ENCODE data around the gene VGLL4.

VGLL4 gene

GRCh38 chr3:11610044-11610671, 33.6 kb downstream of the VGLL4 start:
- TF ChIP-seq CTCF (IDR thresholded peaks at IDR 0.05; ENCODE audit: low read depth, low read length, missing control alignments): no peak
- H3K4me3 ChIP-seq (replicated peaks; ENCODE audit: low read depth, low read length): no peak overlapping the region

GRCh38 chr3:11609481-11609880, 34.2 kb downstream of the VGLL4 start:
- no peak for TF ChIP-seq CTCF (IDR thresholded peaks at IDR 0.05; ENCODE audit: low read depth, low read length, missing control alignments)
- H3K4me3 ChIP-seq (replicated peaks; ENCODE audit: low read depth, low read length): no peak overlapping the region
- DNase-seq (ENCODE audit: extremely low read depth, low read depth): no peak

More at GRCh38 chr3:11610044-11610671, 33.6 kb downstream of the VGLL4 start:
- no peak for DNase-seq (ENCODE audit: extremely low read depth, low read depth)

GRCh38 chr3:11607816-11608215, 35.9 kb downstream of the VGLL4 start:
- DNase-seq (ENCODE audit: extremely low read depth, low read depth): no peak
- H3K4me3 ChIP-seq (replicated peaks; ENCODE audit: low read depth, low read length): no peak overlapping the region
- TF ChIP-seq CTCF (IDR thresholded peaks at IDR 0.05; ENCODE audit: low read depth, low read length, missing control alignments): no peak

- DNase-seq (ENCODE audit: extremely low read depth, low read depth): no peak
- no peak overlapping the region for H3K4me3 ChIP-seq (replicated peaks; ENCODE audit: low read depth, low read length)
- no peak for TF ChIP-seq CTCF (IDR thresholded peaks at IDR 0.05; ENCODE audit: low read depth, low read length, missing control alignments)
Observed at GRCh38 chr3:11606865-11607440, 36.8 kb downstream of the VGLL4 start.

- H3K4me3 ChIP-seq (replicated peaks; ENCODE audit: low read depth, low read length): no peak overlapping the region
- no peak for TF ChIP-seq CTCF (IDR thresholded peaks at IDR 0.05; ENCODE audit: low read depth, low read length, missing control alignments)
- no peak for DNase-seq (ENCODE audit: extremely low read depth, low read depth)
Observed at GRCh38 chr3:11606090-11606784, 37.5 kb downstream of the VGLL4 start.

GRCh38 chr3:11605398-11605797, 38.3 kb downstream of the VGLL4 start:
- TF ChIP-seq CTCF (IDR thresholded peaks at IDR 0.05; ENCODE audit: low read depth, low read length, missing control alignments): no peak
- DNase-seq (ENCODE audit: extremely low read depth, low read depth): no peak
- H3K4me3 ChIP-seq (replicated peaks; ENCODE audit: low read depth, low read length): no peak overlapping the region
